ENCODE measurements around the gene LARP6.
"Not testable (repeated sequence)": the region's sequence is repeated elsewhere in the genome, so short reads cannot be mapped to it uniquely, and the experiment has no call there.

Gene LARP6

GRCh38 chr15:70829371-70830166 is 24.4 kb downstream of the LARP6 start:
- DNase-seq (ENCODE audit: low spot score): no peak

GRCh38 chr15:70827721-70828120 is 26.2 kb downstream of the LARP6 start:
- DNase-seq (ENCODE audit: low spot score): no peak

- no peak for DNase-seq (ENCODE audit: low spot score)
Observed at GRCh38 chr15:70826634-70827033, 27.3 kb downstream of the LARP6 start.

GRCh38 chr15:70825841-70826240 is 28.1 kb downstream of the LARP6 start:
- no peak for DNase-seq (ENCODE audit: low spot score)

GRCh38 chr15:70823196-70823595 is 30.8 kb downstream of the LARP6 start:
- DNase-seq (ENCODE audit: low spot score): no peak

- DNase-seq (ENCODE audit: low spot score): no peak
Observed at GRCh38 chr15:70820214-70820613, 33.7 kb downstream of the LARP6 start.

- DNase-seq (ENCODE audit: low spot score): no peak
Observed at GRCh38 chr15:70818580-70818979, 35.4 kb downstream of the LARP6 start.

GRCh38 chr15:70817266-70817665 is 36.7 kb downstream of the LARP6 start:
- DNase-seq (ENCODE audit: low spot score): no peak

- no peak for DNase-seq (ENCODE audit: low spot score)
Observed at GRCh38 chr15:70815604-70816003, 38.4 kb downstream of the LARP6 start.

GRCh38 chr15:70815011-70815410 is 38.9 kb downstream of the LARP6 start:
- not testable (repeated sequence) for DNase-seq (ENCODE audit: low spot score)

GRCh38 chr15:70812827-70813364 is 41.1 kb downstream of the LARP6 start:
- no peak for DNase-seq (ENCODE audit: low spot score)

GRCh38 chr15:70810916-70811578 is 42.9 kb downstream of the LARP6 start:
- no peak for DNase-seq (ENCODE audit: low spot score)

- no peak for DNase-seq (ENCODE audit: low spot score)
Observed at GRCh38 chr15:70806992-70807712, 46.8 kb downstream of the LARP6 start.

GRCh38 chr15:70804388-70804787 is 49.6 kb downstream of the LARP6 start:
- DNase-seq (ENCODE audit: low spot score): not testable (repeated sequence)

- no peak for DNase-seq (ENCODE audit: low spot score)
Observed at GRCh38 chr15:70802629-70803028, 51.3 kb downstream of the LARP6 start.

GRCh38 chr15:70801109-70801508 is 52.8 kb downstream of the LARP6 start:
- no peak for DNase-seq (ENCODE audit: low spot score)

- no peak for DNase-seq (ENCODE audit: low spot score)
Observed at GRCh38 chr15:70799667-70800450, 54.1 kb downstream of the LARP6 start.

GRCh38 chr15:70797464-70797863 is 56.5 kb downstream of the LARP6 start:
- no peak for DNase-seq (ENCODE audit: low spot score)

- DNase-seq (ENCODE audit: low spot score): no peak
Observed at GRCh38 chr15:70796516-70797310, 57.2 kb downstream of the LARP6 start.

GRCh38 chr15:70795311-70795665 is 58.7 kb downstream of the LARP6 start:
- no peak for DNase-seq (ENCODE audit: low spot score)
